Measurements from ENCODE around the gene RNF182.

DNA sequence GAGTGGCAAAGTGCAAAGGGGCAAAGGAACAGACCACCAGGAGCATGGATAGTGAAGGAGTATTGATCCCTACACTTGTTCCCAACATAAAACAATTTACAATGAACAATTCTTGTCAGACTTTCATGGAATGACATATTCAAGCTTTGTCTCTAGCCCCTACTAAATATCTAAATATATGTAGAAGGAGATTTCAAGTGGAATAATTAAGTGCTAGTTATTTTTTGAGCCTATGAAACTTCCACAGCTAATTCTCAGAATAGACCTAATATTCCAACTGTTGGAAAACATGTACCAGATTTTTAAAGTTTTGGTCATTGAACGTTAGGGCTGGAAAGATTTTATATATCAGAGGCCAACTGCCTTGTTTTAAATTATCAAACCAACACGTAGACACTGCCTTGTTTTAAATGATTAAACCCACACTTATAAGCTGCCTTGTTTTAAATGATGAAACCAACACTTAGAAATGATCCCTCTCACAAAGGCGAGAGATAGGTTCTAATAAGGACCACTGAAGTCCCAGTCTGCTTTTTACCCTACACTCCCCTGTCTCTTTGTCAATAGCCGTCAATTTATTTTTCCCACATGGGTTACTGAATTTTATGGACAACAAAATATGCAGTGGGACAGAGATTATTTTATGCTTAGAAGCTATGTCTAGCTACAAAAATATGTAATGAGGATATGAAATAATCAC, 62.1 kb downstream of the RNF182 start:
- TF ChIP-seq POLR2AphosphoS5 (IDR thresholded peaks at IDR 0.05; ENCODE audit: control insufficient read depth, insufficient read depth, low read depth, low read length) = no peak
- TF ChIP-seq TRIM28 (IDR thresholded peaks at IDR 0.05) = no peak
- TF ChIP-seq GATAD2A (IDR thresholded peaks at IDR 0.05) = no peak
- no peak for TF ChIP-seq RCOR1 (IDR thresholded peaks at IDR 0.05; ENCODE audit: borderline replicate concordance in 1 of 2, low read depth in 2 of 2, low read length in 2 of 2)
